AG20443 (cell line): Measurements from ENCODE around the gene CSF3.

Experiments used
- DNase-seq: peaks from one replicate; pipeline ENCODE4 v3.0.0; 2012; ENCODE audit warnings: low spot score, mixed read lengths

The CSF3 gene

GRCh38 chr17:40061609-40062038, 46.4 kb downstream of the CSF3 start:
- DNase-seq = no peak

GRCh38 chr17:40062329-40063186, 47.3 kb downstream of the CSF3 start, which contains the start of gene THRA:
TSS of gene THRA (plus strand) at chr17:40062965. CDS start at chr17:40074489, 11,524 bp downstream.
- peak; percentile 92 for DNase-seq

- peak; percentile 48 for DNase-seq
Measured at GRCh38 chr17:40063187-40063771, 48.0 kb downstream of the CSF3 start.

GRCh38 chr17:40063901-40064531, 48.8 kb downstream of the CSF3 start:
- no peak for DNase-seq

GRCh38 chr17:40064971-40065768, 49.9 kb downstream of the CSF3 start:
- no peak for DNase-seq

GRCh38 chr17:40065769-40066510, 50.7 kb downstream of the CSF3 start:
- no peak for DNase-seq
